H1 (cell line): ENCODE measurements around the gene SSX2B.
"Not testable (repeated sequence)": the region's sequence is repeated elsewhere in the genome, so short reads cannot be mapped to it uniquely, and the experiment has no call there.

ENCODE experiments used
- CEBPB ChIP-seq: IDR thresholded peaks from 2 replicates; pipeline ENCODE4 v1.6.1; 2012; ENCODE audit warnings: low read depth, low read length
- CHD2 ChIP-seq: IDR thresholded peaks from 2 replicates; pipeline ENCODE4 v1.6.1; 2012; ENCODE audit warnings: low read length, improper control_type of control experiment
- CREB1 ChIP-seq: IDR thresholded peaks from 2 replicates; pipeline ENCODE4 v1.6.1; 2012; ENCODE audit warnings: inconsistent platforms
- EZH2 ChIP-seq: fragments of 200-600 bp; sonication (generic); IDR thresholded peaks from 2 replicates; pipeline ENCODE4 v1.7.1; 2012; ENCODE audit warnings: low read depth, mild to moderate bottlenecking, moderate library complexity, low read length, inconsistent platforms; ENCODE audit not compliant: severe bottlenecking
- KDM1A ChIP-seq: fragments of 200-600, 300-600 bp; sonication (generic); IDR thresholded peaks from 2 replicates; pipeline ENCODE4 v1.7.1; 2016; ENCODE audit warnings: mild to moderate bottlenecking, low read length, borderline replicate concordance
- SP1 ChIP-seq: IDR thresholded peaks from 2 replicates; pipeline ENCODE4 v1.6.1; 2011; ENCODE audit warnings: low read depth, low read length
- TAF1 ChIP-seq: IDR thresholded peaks from 2 replicates; pipeline ENCODE4 v1.6.1; 2011; ENCODE audit warnings: mild to moderate bottlenecking, low read depth, low read length
- YY1 ChIP-seq: IDR thresholded peaks from 2 replicates; pipeline ENCODE4 v1.6.1; 2011; ENCODE audit warnings: low read depth, mild to moderate bottlenecking, low read length
- TF ChIP-seq, protein P1 (sequence below), 3 experiments: IDR thresholded peaks; 1 replicate in 2 of 3; 2 replicates in 1 of 3; pipeline versions ENCODE4 v1.5.1 to v1.6.1; 2011; ENCODE audit warnings: low read length in 3 of 3, mild to moderate bottlenecking in 3 of 3, inconsistent platforms in 2 of 3, low read depth in 1 of 3, moderate library complexity in 1 of 3; ENCODE audit not compliant: insufficient read depth in 1 of 3; ENCODE audit errors: control extremely low read depth in 1 of 3

GRCh38 chrX:52773504-52773903, 22.5 kb downstream of the SSX2B start:
- not testable (repeated sequence) for TF ChIP-seq CREB1, EZH2, SP1, CEBPB, KDM1A, TAF1, YY1, CHD2
- TF ChIP-seq, protein P1, sequence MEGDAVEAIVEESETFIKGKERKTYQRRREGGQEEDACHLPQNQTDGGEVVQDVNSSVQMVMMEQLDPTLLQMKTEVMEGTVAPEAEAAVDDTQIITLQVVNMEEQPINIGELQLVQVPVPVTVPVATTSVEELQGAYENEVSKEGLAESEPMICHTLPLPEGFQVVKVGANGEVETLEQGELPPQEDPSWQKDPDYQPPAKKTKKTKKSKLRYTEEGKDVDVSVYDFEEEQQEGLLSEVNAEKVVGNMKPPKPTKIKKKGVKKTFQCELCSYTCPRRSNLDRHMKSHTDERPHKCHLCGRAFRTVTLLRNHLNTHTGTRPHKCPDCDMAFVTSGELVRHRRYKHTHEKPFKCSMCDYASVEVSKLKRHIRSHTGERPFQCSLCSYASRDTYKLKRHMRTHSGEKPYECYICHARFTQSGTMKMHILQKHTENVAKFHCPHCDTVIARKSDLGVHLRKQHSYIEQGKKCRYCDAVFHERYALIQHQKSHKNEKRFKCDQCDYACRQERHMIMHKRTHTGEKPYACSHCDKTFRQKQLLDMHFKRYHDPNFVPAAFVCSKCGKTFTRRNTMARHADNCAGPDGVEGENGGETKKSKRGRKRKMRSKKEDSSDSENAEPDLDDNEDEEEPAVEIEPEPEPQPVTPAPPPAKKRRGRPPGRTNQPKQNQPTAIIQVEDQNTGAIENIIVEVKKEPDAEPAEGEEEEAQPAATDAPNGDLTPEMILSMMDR (IDR thresholded peaks at IDR 0.05; ENCODE audit: control extremely low read depth in 1 of 3, insufficient read depth in 1 of 3, low read depth in 1 of 3, low read length in 3 of 3): not testable (repeated sequence)
